Thyroid gland (tissue), 4 donors: Measurements from ENCODE around the gene GIMAP5. TPM values are rescaled to one million over a fixed set of nuclear protein-coding genes. Genes with fewer than 3 reads are reported as not detected.
A peak's percentile ranks its signal among the peaks of the same experiment; 100 is the strongest.

ENCODE experiments used
- DNase-seq, 2 donors: peaks; one replicate each; pipeline ENCODE4 v3.0.0-alpha.2; 2019
- H3K27ac ChIP-seq, 3 donors: fragments of 200-600 bp; sonication (generic); 1 replicate in 2 of 3; 2 replicates in 1 of 3; pipeline ENCODE4 v1.5.1; 2016 to 2019; ENCODE audit warnings: mild to moderate bottlenecking in 1 of 3, moderate library complexity in 1 of 3
- H3K27me3 ChIP-seq: fragments of 200-600 bp; sonication (generic); one replicate; pipeline ENCODE4 v1.5.1; 2019
- H3K36me3 ChIP-seq, 2 donors: fragments of 200-600 bp; sonication (generic); one replicate each; pipeline ENCODE4 v1.5.1; 2016 to 2019
- H3K4me1 ChIP-seq, 2 donors: fragments of 200-600 bp; sonication (generic); one replicate each; pipeline ENCODE4 v1.5.1; 2017 to 2019
- H3K4me3 ChIP-seq, 3 donors: fragments of 200-600 bp; sonication (generic); replicated peaks in 1 of 3; 1 replicate in 2 of 3; 2 replicates in 1 of 3; pipeline ENCODE4 v1.5.1; 2016; ENCODE audit warnings: mild to moderate bottlenecking in 1 of 3
- H3K9me3 ChIP-seq: fragments of 200-600 bp; sonication (generic); one replicate; pipeline ENCODE4 v1.5.1; 2017
- POLR2A ChIP-seq, 2 donors: fragments of 450-650 bp; IDR thresholded peaks; one replicate each; pipeline ENCODE4 v1.6.1; 2017; ENCODE audit warnings: antibody characterized with exemption in 2 of 2, mild to moderate bottlenecking in 2 of 2, moderate library complexity in 1 of 2
- WGBS, 2 donors: methylation state at CpG; one replicate each; pipeline ENCODE4 v1.1.5; 2017; 5-methylcytosine and 5-hydroxymethylcytosine counted together
- intact Hi-C: fragments of 100-400 bp; cut with DNase I; formaldehyde crosslinking; loops from one replicate; pipeline ENCODE4 v1.15.1; 2023
- total RNA-seq, 4 donors: library from RNA; depleted of rRNA; stranded (reverse); fragments of >200 nt; gene quantifications; one replicate each; pipeline ENCODE4 v1.2.3, GENCODE V29; 2016
- TF ChIP-seq, protein P1 (sequence below), 6 experiments: fragments of 200-600 bp in 3 of 6; fragments of 450-650 bp in 3 of 6; sonication (generic) in 3 of 6; IDR thresholded peaks; one replicate each; pipeline ENCODE4 v1.5.1; 2016 to 2019; ENCODE audit warnings: antibody characterized with exemption in 6 of 6, mild to moderate bottlenecking in 2 of 6, inconsistent platforms in 1 of 6, moderate library complexity in 1 of 6

GIMAP5 gene
- 10 to 100 TPM; 25.3 to 80.6 (median 39.0) TPM for total RNA-seq

- 37 to 38% methylated on average over 12 to 14 of the region's 14 CpGs for WGBS, 2 donors
- TF ChIP-seq, protein P1, sequence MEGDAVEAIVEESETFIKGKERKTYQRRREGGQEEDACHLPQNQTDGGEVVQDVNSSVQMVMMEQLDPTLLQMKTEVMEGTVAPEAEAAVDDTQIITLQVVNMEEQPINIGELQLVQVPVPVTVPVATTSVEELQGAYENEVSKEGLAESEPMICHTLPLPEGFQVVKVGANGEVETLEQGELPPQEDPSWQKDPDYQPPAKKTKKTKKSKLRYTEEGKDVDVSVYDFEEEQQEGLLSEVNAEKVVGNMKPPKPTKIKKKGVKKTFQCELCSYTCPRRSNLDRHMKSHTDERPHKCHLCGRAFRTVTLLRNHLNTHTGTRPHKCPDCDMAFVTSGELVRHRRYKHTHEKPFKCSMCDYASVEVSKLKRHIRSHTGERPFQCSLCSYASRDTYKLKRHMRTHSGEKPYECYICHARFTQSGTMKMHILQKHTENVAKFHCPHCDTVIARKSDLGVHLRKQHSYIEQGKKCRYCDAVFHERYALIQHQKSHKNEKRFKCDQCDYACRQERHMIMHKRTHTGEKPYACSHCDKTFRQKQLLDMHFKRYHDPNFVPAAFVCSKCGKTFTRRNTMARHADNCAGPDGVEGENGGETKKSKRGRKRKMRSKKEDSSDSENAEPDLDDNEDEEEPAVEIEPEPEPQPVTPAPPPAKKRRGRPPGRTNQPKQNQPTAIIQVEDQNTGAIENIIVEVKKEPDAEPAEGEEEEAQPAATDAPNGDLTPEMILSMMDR (IDR thresholded peaks at IDR 0.05) = no peak
- TF ChIP-seq POLR2A (IDR thresholded peaks at IDR 0.05) = peak in 1 of 2 donors; percentile 35
Observed at GRCh38 chr7:150737265-150738055, at the start of gene GIMAP5. TSS of gene GIMAP5 (plus strand) at chr7:150737418. CDS start at chr7:150740885, 3,467 bp downstream.

GRCh38 chr7:150688630-150689029 lies 48.6 kb upstream of the GIMAP5 start:
- WGBS, 2 donors = 93 to 96% methylated on average over 6 of the region's 6 CpGs
- H3K36me3 ChIP-seq = no peaks in the 10 kb centered on the region
- H3K4me3 ChIP-seq = no peak overlapping the region
- no peak for DNase-seq
- no peak for TF ChIP-seq POLR2A (IDR thresholded peaks at IDR 0.05)
- TF ChIP-seq, protein P1 (IDR thresholded peaks at IDR 0.05) = no peak
- intact Hi-C loops = no loop called here
- H3K27ac ChIP-seq = no peak overlapping the region
- H3K9me3 ChIP-seq = no peaks in the 10 kb centered on the region
- no peaks in the 10 kb centered on the region for H3K27me3 ChIP-seq
- H3K4me1 ChIP-seq = peaks cover 0 to 11% of the 10 kb centered on the region in 2 donors

More at GRCh38 chr7:150737265-150738055, at the start of gene GIMAP5:
- intact Hi-C loops = no loop called here
- peak; percentile 12 to 15 for DNase-seq
- H3K27me3 ChIP-seq = no peaks in the 10 kb centered on the region
- H3K36me3 ChIP-seq = peaks cover 0 to 5% of the 10 kb centered on the region in 2 donors
- peak within 1 kb of the TSS; percentile 64 to 86 (median 70) for H3K27ac ChIP-seq
- H3K9me3 ChIP-seq = no peaks in the 10 kb centered on the region
- peak within 1 kb of the TSS; percentile 15 to 23 (median 15) for H3K4me3 ChIP-seq
- H3K4me1 ChIP-seq = no peaks in the 10 kb centered on the region

DNA sequence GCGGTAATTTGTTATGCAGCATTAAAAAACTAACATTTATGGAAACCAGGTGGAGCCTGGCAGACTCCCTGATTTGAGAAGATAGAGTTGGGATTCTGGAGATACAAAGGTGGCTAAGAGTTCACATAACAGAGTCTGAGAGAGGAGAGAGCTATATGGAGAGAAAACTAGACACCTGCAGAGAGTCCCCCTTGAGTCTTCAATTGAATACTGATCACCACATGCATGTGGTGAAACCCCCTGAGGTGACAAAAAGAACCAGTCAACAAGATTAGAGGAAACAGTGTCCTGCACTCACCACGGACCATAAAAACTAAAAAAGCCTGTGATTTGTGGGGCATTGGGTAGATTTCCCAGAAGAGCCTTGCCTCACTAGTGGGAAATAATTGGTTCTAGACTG lies 41.6 kb upstream of the GIMAP5 start:
- 41 to 67% methylated on average over 2 of the region's 2 CpGs for WGBS, 2 donors
- H3K36me3 ChIP-seq = no peaks in the 10 kb centered on the region
- TF ChIP-seq POLR2A (IDR thresholded peaks at IDR 0.05) = no peak
- TF ChIP-seq, protein P1 (IDR thresholded peaks at IDR 0.05) = no peak
- H3K27me3 ChIP-seq = no peaks in the 10 kb centered on the region
- no peak overlapping the region for H3K4me3 ChIP-seq
- intact Hi-C loops = no loop called here
- no peak for DNase-seq
- H3K4me1 ChIP-seq = no peaks in the 10 kb centered on the region
- H3K27ac ChIP-seq = no peak overlapping the region
- no peaks in the 10 kb centered on the region for H3K9me3 ChIP-seq

- no peaks in the 10 kb centered on the region for H3K4me1 ChIP-seq
- no peaks in the 10 kb centered on the region for H3K36me3 ChIP-seq
- intact Hi-C loops = no loop called here
- no peaks in the 10 kb centered on the region for H3K27me3 ChIP-seq
- H3K27ac ChIP-seq = no peak overlapping the region
- TF ChIP-seq, protein P1 (IDR thresholded peaks at IDR 0.05) = no peak
- no peak for TF ChIP-seq POLR2A (IDR thresholded peaks at IDR 0.05)
- H3K4me3 ChIP-seq = no peak overlapping the region
- no peaks in the 10 kb centered on the region for H3K9me3 ChIP-seq
- DNase-seq = no peak
- 89 to 93% methylated on average over 1 of the region's 1 CpG for WGBS, 2 donors
Observed at GRCh38 chr7:150703209-150703608, 34.0 kb upstream of the GIMAP5 start.

GRCh38 chr7:150715293-150715692 lies 21.9 kb upstream of the GIMAP5 start:
- Histone ChIP-seq H3K36me3 (no peaks in the 10 kb centered on the region), H3K9me3 (no peaks in the 10 kb centered on the region), H3K4me1 (peaks cover 0 to 4% of the 10 kb centered on the region in 2 donors), H3K27ac (peak overlapping the region in 1 of 3 donors; percentile 52), H3K27me3 (no peaks in the 10 kb centered on the region), H3K4me3 (no peak overlapping the region)
- 69 to 74% methylated on average over 4 of the region's 4 CpGs for WGBS, 2 donors
- no peak for DNase-seq
- TF ChIP-seq, protein P1 (IDR thresholded peaks at IDR 0.05) = no peak
- no peak for TF ChIP-seq POLR2A (IDR thresholded peaks at IDR 0.05)
- intact Hi-C loops = no loop called here
